Right ventricle myocardium inferior (tissue), 1 donor: ENCODE measurements around the gene MGAT1. TPM values are rescaled to one million over a fixed set of nuclear protein-coding genes. Genes with fewer than 3 reads are reported as not detected.
A peak's percentile ranks its signal among the peaks of the same experiment; 100 is the strongest.
"Not testable (repeated sequence)": the region's sequence is repeated elsewhere in the genome, so short reads cannot be mapped to it uniquely, and the experiment has no call there.

Experiments used
- ATAC-seq: fragments of 200-7000 bp; cut with Tn5 transposase; one replicate; pipeline ENCODE4 v1.9.1; 2020; ENCODE audit warnings: mild to moderate bottlenecking, moderate library complexity
- DNase-seq: peaks from one replicate; pipeline ENCODE4 v3.0.0; 2021; ENCODE audit errors: missing footprints
- intact Hi-C: fragments of 100-400 bp; cut with DNase I; formaldehyde crosslinking; loops from one replicate; pipeline ENCODE4 v1.11.0; 2022
- total RNA-seq: library from RNA; stranded (reverse); fragmentation: NEBNext Ultra II Directional; extraction: Animal tissue kit (Norgen Biotek cat#: 25700); gene quantifications from one replicate; pipeline ENCODE4 v1.2.1, GENCODE V29; 2021
- donor health status: DM: no; HTN: yes; CAD: no; lungs with severe emphysema.

MGAT1 gene
- total RNA-seq, 1 donor from 2014 or later, result 76.0 TPM

DNA sequence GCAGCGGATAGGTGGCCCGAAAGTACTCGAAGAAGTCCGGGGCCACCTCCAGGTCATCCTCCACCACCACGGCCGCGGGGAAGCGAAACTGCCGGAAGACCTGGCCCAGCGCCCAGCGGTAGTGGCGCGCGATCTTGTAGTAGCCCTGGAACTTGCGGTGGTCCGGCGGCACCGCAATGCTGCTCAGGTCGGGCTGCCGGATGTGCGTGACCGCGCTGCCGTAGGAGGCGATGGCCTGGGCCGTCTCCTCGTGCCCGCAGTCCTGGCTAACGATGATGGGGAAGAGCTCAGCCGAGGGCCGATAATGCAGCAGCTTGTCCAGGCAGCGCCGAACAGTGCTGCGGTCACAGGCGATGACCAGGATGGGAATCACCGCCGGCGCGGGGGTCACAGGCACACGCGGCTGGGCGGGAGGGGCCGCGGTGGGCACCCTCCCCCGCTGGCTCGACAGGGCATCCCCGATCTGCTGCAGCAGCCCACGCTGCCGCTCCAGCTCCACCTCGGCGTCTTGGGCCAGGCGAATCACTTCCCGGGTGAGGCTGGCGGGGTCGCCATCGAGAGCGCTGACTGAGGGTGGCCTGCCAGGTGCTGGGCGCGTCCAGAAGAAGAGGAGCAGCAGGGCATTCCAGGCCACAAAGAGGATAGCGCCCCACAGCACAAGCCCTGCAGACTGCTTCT, 10.2 kb downstream of the MGAT1 start:
- intact Hi-C loops, result no loop called here
- DNase-seq (no peak), ATAC-seq (no peak)

DNA sequence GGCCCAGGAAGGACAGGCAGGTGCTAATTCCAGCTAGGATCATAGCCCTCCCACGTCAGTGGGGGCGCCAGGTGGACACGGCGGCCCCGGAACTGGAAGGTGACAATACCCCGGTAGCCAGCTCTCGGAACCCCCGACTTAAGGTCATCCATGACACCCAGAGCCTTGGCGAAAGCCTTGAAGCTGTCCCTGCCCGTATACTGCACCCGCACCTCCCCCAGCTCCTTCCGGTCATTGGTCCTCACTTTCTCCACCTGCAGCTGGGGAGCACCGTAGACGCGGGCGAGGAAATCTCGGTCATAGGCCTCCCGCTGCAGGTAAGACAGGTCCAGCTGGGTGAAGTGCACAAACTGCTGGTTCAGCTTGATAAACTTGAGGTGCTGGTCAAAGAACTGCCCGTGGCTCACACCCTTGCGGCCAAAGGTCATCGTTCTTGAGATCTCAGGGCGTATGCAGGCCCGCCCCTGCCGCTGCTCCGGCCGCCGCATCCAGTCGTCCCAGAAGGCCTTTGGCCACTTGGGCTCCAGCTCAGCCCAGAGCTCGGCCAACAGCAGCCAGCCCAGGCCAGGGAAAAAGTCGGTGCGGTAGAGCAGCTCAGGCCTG, 10.9 kb downstream of the MGAT1 start:
- intact Hi-C loops, result no loop called here
- ATAC-seq, result no peak

DNA sequence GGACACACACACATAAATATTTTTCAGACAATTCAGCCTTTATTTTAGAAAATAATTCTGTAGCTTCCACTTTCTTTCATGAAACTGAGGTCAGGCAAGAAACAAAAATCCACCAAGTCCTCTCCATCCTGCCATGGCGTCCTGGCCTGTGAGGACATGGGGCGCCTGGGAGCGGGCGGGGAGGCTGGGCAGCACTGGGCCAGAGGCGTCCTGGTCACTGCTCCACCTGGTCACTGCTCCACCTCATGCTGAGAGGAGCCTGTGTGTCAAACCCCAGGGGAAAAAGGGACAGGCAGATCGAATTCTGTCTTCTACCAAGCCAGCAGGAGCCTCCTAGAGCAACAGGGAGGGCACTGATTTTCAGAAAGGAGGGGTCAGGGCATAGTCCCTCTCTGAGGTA, 12.1 kb downstream of the MGAT1 start:
- no peak for ATAC-seq
- intact Hi-C loops, result no loop called here
- DNase-seq, result no peak

More for the DNA sequence above, 10.9 kb downstream of the MGAT1 start:
- no peak for DNase-seq

DNA sequence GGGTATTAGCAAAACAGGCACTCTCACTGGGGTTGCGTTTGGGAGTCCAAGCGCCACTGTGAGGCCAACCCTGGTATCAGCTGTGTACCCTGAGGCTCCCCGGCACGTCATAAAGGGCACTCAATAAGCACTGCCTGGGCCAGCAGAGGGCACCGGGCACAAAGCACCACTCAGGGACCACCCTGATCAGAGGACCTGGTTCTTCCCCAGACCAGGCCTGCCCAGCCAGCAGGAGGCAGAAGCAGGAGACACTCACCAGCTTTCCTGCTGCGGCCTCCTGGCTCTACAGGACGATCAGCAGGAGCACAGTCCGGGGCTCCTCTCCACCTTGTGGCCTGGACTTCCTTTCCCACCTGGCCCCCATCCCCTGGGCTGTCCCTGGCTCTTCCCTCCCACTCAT, 12.6 kb downstream of the MGAT1 start:
- ATAC-seq, result no peak
- DNase-seq, result no peak
- intact Hi-C loops, result no loop called here

DNA sequence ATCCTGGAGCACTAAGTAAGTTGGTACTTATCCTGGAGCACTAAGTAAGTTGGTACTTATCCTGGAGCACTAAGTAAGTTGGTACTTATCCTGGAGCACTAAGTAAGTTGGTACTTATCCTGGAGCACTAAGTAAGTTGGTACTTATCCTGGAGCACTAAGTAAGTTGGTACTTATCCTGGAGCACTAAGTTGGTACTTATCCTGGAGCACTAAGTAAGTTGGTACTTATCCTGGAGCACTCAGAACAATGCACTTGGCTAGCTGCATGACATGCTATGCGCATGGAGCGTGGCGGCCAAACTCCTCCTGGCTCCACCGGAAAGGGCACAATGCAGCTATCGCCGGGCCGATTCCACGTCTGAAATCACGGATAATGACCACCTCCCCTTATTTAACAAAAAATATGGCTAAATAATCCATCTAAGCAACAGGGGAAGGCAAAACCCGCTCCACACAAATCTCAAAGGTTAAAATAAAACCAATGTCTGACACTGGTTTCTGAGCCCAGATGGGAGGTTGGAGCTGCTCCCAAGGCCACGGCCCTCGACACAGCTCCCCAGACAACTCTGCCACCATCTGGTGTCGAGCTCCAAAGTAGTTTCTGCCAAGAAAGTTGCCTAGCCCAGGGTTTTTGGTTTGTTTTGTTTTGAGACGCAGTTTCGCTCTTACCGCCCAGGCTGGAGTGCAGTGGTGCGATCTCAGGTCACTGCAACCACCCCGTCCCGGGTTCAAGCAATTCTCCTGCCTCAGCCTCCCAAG, 13.8 kb downstream of the MGAT1 start:
- intact Hi-C loops, result loop anchor here (10.0 kb wide), 1 partner anchor 366 kb away; no protein-coding TSS in a partner anchor

DNA sequence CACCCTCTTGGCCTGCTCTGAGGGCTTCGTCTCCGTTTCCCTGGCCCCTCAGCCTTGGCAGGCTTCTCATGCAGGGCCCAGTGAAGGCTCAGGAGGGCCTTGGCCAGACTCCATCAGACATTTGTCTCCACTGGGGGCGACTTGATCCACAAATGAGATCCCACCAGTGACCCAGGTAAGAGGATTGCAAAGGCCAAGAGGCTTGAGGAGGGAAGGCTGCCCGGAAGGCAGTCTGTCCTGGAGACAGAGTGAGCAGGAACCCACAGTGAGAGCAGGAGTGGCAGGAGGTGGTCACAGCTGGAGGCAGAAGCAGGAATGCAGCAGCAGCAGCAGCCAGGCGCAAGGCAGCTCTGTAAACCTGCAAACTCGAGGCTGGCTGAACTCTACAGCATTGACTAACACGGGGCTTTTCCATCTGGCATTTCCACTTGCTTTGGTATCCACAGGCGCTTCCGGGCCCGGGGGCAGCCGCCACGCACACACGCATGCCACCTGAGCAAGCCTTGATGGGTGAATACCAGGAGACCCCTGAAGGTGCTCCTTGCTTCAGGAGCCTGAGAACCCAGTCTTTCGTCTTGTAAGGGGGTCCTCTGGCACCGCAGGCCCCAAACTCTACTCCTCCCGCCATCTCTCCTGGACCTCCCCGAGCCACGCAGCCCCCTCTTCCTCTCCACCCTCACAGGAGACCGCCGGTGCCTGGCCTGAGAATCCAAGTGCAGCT, 14.7 kb downstream of the MGAT1 start:
- ATAC-seq (no peak), DNase-seq (no peak)
- intact Hi-C loops, result loop anchor here (10.0 kb wide), 1 partner anchor 367 kb away; no protein-coding TSS in a partner anchor

More for the DNA sequence above, 13.8 kb downstream of the MGAT1 start:
- DNase-seq, ATAC-seq: not testable (repeated sequence)

DNA sequence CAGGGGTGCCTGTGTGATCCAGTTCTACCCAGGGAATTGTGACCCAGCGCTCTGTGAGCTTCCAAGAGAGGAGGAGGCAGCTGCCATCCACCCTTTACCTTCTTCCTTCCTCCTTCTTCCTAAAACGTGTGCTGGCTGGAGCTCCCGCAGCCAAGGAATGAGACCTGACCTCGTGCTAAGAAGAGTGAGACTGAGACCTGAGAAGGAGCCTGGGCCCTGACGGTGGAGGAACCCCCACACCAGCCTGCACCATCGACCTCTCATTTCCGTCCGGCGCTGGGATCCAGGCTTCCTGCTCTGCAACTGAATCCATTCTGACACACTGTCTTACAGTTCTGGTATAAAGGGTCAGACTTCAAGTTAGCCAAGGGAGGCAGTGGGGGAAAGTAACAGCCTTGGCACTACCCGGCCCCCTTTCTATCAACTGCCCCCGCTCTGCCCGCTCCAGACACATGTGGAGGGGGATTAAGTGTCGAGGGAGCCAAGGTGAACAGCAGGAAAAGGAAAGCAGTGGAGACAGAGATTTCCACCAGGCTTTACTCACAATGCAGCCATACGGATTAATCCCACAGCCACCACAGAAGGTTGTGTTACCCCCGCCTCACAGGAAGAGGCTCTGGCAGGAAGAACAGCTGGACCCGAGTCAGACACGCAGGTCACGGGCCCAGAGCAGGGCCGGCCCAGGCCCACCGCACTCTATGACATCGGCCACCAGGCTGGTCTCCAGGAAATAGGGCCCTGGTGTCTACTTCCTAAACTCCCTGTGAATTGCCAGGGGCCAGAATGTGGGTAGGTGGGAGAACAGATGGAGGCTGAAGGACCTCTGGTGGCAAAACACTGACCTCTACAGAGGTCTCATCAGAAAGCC, 15.8 kb downstream of the MGAT1 start:
- no peak for DNase-seq
- intact Hi-C loops, result loop anchor here (10.0 kb wide), 1 partner anchor 368 kb away; no protein-coding TSS in a partner anchor

DNA sequence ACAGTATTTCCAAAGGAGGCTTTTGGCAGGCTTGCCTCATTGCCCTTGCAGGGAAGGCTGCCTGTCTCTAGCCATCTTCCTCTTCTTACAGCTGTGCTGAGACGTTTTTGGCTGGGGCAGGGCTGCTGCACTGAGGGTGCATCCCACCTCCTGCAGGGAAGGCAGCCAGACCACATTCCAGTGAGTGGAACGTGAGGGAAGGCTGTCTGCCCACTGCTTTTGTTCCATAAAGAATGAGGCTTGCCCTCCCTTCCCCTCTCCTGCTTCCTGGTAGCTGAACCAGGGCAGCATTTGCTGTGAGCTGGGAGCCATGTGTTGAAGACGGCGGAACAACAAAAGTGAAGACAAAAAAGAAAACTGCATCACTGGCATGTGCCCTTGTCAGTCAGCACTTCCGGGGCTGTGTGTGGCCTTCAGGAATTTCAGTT, 16.8 kb downstream of the MGAT1 start:
- ATAC-seq (peak; percentile 45), DNase-seq (no peak)
- intact Hi-C loops, result loop anchor here (10.0 kb wide), 1 partner anchor 369 kb away; no protein-coding TSS in a partner anchor

More for the DNA sequence above, 15.8 kb downstream of the MGAT1 start:
- peak; percentile 9 for ATAC-seq

DNA sequence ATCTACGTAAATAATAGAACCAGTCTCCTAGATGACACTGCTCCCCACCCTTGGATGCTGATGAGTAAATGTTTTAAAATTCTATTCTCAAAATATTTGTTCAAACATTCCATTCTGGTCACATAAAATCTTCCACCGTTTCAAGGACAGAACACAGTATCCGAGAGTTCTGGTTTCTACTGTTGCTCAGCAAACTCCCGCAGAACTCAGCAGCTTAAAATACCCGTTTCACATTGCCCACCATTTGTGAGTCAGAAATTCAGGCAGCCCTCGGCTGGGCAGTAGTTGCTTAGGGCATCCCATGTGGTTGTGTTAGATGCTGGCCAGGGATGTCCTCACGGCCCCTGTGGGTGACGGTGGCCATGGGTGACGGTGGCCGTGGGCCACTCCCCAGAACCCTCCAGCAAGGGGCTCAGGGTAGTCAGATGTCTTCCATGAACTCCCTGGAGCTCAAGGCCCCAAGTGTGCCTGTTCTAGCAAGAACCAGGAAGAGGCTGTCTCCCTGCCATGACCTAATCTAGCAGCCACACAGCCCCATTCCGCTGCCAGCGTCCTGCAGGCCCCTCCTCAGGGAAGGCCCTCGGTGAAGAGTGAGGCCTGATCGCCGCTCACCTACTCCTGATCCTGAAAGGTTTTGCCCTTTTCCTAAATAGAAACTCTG, 17.4 kb downstream of the MGAT1 start:
- ATAC-seq (peak; percentile 29), DNase-seq (no peak)
- intact Hi-C loops, result loop anchor here (10.0 kb wide), 1 partner anchor 370 kb away; no protein-coding TSS in a partner anchor

DNA sequence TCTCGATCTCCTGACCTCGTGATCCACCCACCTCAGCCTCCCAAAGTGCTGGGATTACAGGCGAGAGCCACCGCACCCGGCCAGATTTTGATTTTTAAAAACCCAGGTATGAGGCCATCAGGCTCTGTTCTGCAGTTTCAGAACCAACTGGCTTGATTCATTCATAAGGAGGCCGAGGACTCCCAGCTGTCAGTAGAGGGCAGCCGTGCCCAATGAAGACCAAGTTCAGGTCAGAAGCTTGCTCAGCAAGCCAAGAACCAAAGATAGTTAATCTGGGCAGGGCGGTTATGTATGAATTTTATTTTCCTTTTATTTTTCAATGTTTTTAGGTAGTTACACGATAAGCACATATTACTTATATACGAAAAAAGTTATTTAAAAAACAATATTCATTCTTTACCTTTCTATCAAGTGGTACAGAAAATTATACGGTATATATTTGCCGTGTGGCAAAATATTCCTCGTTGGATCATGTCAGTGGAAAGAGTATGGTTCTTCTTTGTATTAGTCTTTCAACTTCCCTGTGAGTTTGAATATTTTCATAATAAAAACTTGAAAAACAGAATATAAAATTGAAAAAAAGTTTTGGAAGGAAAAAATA, 18.0 kb downstream of the MGAT1 start:
- intact Hi-C loops, result loop anchor here (1.0 to 10.0 kb wide), 2 partner anchors 85 to 370 kb away; no protein-coding TSS in a partner anchor
- DNase-seq, result no peak
- ATAC-seq, result peak; percentile 83

DNA sequence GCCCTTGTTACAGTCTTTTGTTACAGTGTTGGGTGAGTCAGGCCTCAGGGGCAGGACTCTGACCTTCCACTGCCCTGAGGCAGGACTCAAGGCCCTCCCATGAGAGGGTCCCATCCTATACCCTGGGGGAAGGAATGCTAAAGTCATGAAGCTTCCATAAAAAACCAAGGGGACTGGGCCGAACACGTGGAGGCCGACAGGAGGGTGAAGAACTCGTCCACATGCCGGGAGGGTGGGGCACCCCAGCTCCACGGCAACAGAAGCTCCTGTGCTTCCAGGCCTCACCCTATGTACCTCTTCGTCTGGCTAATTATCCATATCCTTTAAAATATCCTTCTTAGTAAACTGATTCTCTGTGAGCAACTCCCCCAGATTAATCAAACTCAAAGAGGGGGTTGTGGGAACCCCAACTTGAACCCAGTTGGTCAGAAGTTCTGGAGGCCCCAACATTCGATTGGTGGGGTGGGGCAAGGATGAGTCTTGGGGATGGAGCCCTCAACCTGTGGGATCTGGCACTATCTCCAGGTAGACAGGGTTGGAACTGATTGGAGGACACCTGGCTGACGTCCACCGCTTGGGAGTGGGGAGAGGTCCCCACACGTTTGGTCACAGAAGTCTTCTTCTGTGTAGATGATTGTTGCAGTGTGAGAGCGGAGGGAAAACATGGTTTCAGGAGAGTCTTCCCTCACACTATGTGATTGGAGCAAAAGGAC, 19.1 kb downstream of the MGAT1 start:
- intact Hi-C loops, result loop anchor here (1.0 to 10.0 kb wide), 2 partner anchors 86 to 371 kb away; no protein-coding TSS in a partner anchor
- ATAC-seq, result no peak
- no peak for DNase-seq

DNA sequence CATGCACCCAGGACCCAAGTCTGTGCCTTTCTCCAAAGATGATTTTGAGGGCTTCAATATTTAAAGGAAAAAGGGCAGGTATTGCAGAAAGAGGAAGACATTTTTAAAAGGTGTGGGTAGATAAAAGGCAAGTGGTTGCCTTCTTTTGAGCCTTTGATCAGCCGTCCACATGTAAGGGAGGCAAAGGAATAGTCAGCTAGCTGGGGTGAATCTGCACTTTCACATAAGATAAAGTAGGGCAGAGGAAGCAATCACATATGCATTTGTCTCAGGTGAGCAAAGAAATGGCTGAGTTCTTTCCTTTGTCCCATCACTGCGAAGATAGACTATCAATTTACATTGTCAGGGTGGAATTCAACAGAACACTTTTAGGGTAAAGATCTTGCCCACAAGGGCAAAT, 19.9 kb downstream of the MGAT1 start:
- intact Hi-C loops, result loop anchor here (10.0 kb wide), 1 partner anchor 372 kb away; no protein-coding TSS in a partner anchor
- DNase-seq (no peak), ATAC-seq (no peak)

DNA sequence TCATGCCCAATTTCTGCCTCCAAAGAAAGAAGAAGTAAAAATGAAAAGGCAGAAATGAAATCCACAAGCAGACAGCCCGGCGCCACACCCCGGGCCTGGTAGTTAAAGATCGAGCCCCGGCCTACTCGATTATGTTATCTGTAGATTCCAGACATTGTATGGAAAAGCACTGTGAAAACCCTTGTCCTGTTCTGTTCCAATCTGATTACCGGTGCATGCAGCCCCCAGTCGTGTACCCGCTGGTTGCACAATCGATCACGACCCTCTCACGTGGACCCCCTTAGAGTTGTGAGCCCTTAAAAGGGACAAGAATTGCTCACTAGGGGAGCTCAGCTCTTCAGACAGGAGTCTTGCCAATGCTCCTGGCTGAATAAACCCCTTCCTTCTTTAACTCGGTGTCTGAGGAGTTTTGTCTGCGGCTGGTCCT, 20.7 kb downstream of the MGAT1 start:
- not testable (repeated sequence) for ATAC-seq, DNase-seq
- intact Hi-C loops, result loop anchor here (10.0 kb wide), 1 partner anchor 373 kb away; no protein-coding TSS in a partner anchor

DNA sequence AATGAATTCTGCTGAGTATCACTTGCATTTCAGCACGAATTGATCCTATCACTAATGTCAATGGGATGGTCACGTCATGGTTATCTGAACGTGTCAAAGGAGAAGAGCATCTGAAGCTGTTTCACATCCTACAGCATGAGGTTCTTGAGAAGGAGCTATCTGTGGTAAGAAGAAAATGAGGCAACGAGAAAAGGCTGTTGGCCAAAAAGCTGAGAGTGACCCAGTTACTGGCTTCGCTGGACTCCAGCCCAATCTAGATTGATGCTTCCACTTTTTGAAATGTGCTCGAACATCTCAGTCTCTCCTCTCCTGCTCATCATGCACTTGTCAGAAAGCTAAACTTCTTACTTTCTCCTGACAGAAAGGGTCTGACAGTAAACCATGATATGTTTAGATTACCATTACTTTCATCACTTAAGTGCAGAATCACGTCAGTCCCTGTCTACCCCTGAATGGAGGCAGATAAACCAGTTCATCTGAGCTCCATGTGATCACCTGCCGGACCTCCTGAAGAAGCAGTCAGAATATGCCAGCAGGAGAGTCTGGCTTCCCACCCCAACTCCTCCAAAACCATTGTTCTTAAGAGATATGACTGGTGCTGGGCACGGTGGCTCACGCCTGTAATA, 22.5 kb downstream of the MGAT1 start:
- DNase-seq, result no peak
- intact Hi-C loops, result loop anchor here (10.0 kb wide), 1 partner anchor 375 kb away; no protein-coding TSS in a partner anchor
- no peak for ATAC-seq

DNA sequence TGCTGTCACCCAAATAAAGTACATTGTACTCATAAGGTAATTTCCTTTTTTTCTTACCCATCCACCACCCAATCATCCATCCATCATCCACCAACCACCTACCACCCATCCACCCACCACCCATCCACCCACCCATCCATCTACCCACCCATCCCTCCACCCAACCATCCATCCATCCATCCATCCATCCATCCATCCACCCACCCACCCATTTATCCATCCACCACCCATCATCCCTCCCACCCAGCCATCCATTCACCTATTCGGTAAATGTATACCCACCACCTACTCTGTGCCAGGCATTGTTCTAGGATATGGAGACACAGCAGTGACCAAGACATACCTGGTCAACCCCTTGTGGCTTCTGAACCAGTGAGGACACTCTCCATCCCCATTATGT, 25.1 kb downstream of the MGAT1 start:
- no peak for DNase-seq
- no peak for ATAC-seq
- intact Hi-C loops, result no loop called here

DNA sequence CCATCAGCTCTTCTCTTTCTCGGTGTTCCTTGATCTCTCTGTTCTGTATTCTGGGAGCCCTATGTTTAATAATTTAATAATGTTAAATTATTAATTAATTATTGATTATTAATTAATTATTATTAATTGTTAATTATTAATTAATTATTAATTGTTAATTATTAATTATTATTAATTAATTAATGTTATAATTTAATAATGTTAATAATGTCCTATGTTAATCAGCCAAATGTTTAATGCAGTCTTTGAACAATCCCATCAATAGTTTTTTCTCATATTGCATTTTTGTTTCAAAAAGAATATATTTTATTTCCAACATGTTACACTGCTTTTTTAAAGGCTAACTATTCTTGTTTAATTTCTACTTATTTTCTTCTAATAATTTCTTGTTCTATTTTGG, 26.2 kb downstream of the MGAT1 start:
- intact Hi-C loops, result no loop called here
- ATAC-seq (no peak), DNase-seq (no peak)
